K562 (cell line): Measurements from ENCODE around the gene TAMALIN. TPM values are rescaled to one million over a fixed set of nuclear protein-coding genes. Genes with fewer than 3 reads are reported as not detected.

Experiments
- CCNT2 ChIP-seq: IDR thresholded peaks from 2 replicates; pipeline ENCODE4 v1.6.1; 2011; ENCODE audit warnings: borderline replicate concordance, low read depth, mild to moderate bottlenecking, moderate library complexity, mixed read lengths, low read length; ENCODE audit not compliant: insufficient read length; ENCODE audit errors: extremely low read depth
- EP300 ChIP-seq: IDR thresholded peaks from 2 replicates; pipeline ENCODE4 v1.6.1; 2012; ENCODE audit warnings: low read length, improper control_type of control experiment
- FOSL1 ChIP-seq: fragments of 200-800 bp; sonication (Bioruptor generic); conservative IDR thresholded peaks from 2 replicates; pipeline ENCODE4 v1.6.1; 2016; ENCODE audit warnings: missing genetic modification characterization, missing compliant biosample characterization
- GABPA ChIP-seq: fragments of 200-800 bp; sonication (Bioruptor generic); conservative IDR thresholded peaks from 2 replicates; pipeline ENCODE4 v1.6.1; 2016; ENCODE audit warnings: low read depth, missing genetic modification characterization, missing compliant biosample characterization
- JUND ChIP-seq, 2 experiments: IDR thresholded peaks; 2 replicates in 1 of 2; 3 replicates in 1 of 2; pipeline ENCODE4 v1.6.1; 2011; ENCODE audit warnings: borderline replicate concordance in 2 of 2, low read depth in 2 of 2, low read length in 2 of 2, improper control_type of control experiment in 1 of 2, missing biosample characterization in 1 of 2, missing genetic modification characterization in 1 of 2, missing genetic modification reagents in 1 of 2
- KDM2B ChIP-seq: fragments of 250-450 bp; sonication (Bioruptor Pico); IDR thresholded peaks from 2 replicates; pipeline ENCODE4 v1.8.0; 2021; ENCODE audit warnings: mild to moderate bottlenecking, moderate library complexity
- L3MBTL2 ChIP-seq: fragments of 450-650 bp; IDR thresholded peaks from 2 replicates; pipeline ENCODE4 v1.6.1; 2016; ENCODE audit warnings: mild to moderate bottlenecking, moderate library complexity
- MYC ChIP-seq, 2 experiments: fragments of 250-450 bp in 1 of 2; sonication (Bioruptor Pico) in 1 of 2; IDR thresholded peaks; 2 replicates each; pipeline versions ENCODE4 v1.5.1 to v1.6.1; 2012 to 2021; ENCODE audit warnings: low read depth in 2 of 2, borderline replicate concordance in 1 of 2, improper control_type of control experiment in 1 of 2, low read length in 1 of 2, mild to moderate bottlenecking in 1 of 2, moderate library complexity in 1 of 2
- NRF1 ChIP-seq, 2 experiments: fragments of 450-650 bp; IDR thresholded peaks in 1 of 2; conservative IDR thresholded peaks in 1 of 2; 2 replicates each; pipeline ENCODE4 v1.6.1; 2014; ENCODE audit warnings: mild to moderate bottlenecking in 2 of 2
- PHF8 ChIP-seq: fragments of 200-600 bp; sonication (generic); IDR thresholded peaks from 2 replicates; pipeline ENCODE4 v1.6.1; 2012; ENCODE audit warnings: mixed run types, mild to moderate bottlenecking, inconsistent platforms, low read length, moderate library complexity, borderline replicate concordance
- RCOR1 ChIP-seq, 2 experiments: IDR thresholded peaks; 2 replicates each; pipeline ENCODE4 v1.6.1; 2012; ENCODE audit warnings: low read depth in 2 of 2, low read length in 2 of 2, borderline replicate concordance in 1 of 2, improper control_type of control experiment in 1 of 2
- SMAD4 ChIP-seq: fragments of 250-450 bp; sonication (Bioruptor Pico); conservative IDR thresholded peaks from 2 replicates; pipeline ENCODE4 v1.8.0; 2021; ENCODE audit warnings: inconsistent platforms, mild to moderate bottlenecking, moderate library complexity
- TRIM28 ChIP-seq: fragments of 450-650 bp; IDR thresholded peaks from 2 replicates; pipeline ENCODE4 v1.6.1; 2017
- polyA plus RNA-seq, 8 experiments: library from polyadenylated mRNA; depleted of rRNA in 4 of 8; stranded (reverse) in 5 of 8; unstranded in 3 of 8; fragments of >200 nt; fragmentation: Nextera tagmentation in 2 of 8; fragmentation: Illumina TruSeq in 1 of 8; extraction: Ambion mirVana in 2 of 8; extraction: Trizol in 1 of 8; gene quantifications; 2 replicates each; pipeline versions ENCODE4 v1.2.1 to v1.2.3, GENCODE V29; 2011 to 2014; ENCODE audit warnings: inconsistent platforms in 1 of 8, missing spikeins in 1 of 8
- total RNA-seq, 7 experiments: library from RNA; depleted of rRNA in 6 of 7; stranded (reverse); fragments of >200 nt in 6 of 7; fragmentation: Illumina TruSeq in 2 of 7; extraction: Trizol in 2 of 7; gene quantifications; 2 replicates each; pipeline versions ENCODE4 v1.2.1 to v1.2.3, GENCODE V29; 2011 to 2021; ENCODE audit warnings: low replicate concordance in 1 of 7
- TF ChIP-seq, protein P1 (sequence below), 3 experiments: fragments of 200-800 bp in 1 of 3; fragments of 250-450 bp in 1 of 3; fragments of 450-650 bp in 1 of 3; sonication (Bioruptor Pico) in 1 of 3; sonication (Bioruptor generic) in 1 of 3; formaldehyde crosslinking in 1 of 3; IDR thresholded peaks; 2 replicates each; pipeline versions ENCODE4 v1.6.1 to v1.8.0; 2016 to 2022; ENCODE audit warnings: mild to moderate bottlenecking in 2 of 3, missing genetic modification characterization in 2 of 3, missing compliant biosample characterization in 1 of 3, moderate library complexity in 1 of 3
- TF ChIP-seq, protein P2 (sequence below): fragments of 250-450 bp; sonication (Bioruptor Pico); IDR thresholded peaks from 2 replicates; pipeline ENCODE4 v1.4.0; 2020

Gene TAMALIN
- total and polyA plus RNA-seq, 9 of the 15 experiments (the other 6 are each of a cell fraction or from before 2014, with no cell fraction given), result 0.74 to 2.2 (median 1.5) TPM; not detected in 2

DNA sequence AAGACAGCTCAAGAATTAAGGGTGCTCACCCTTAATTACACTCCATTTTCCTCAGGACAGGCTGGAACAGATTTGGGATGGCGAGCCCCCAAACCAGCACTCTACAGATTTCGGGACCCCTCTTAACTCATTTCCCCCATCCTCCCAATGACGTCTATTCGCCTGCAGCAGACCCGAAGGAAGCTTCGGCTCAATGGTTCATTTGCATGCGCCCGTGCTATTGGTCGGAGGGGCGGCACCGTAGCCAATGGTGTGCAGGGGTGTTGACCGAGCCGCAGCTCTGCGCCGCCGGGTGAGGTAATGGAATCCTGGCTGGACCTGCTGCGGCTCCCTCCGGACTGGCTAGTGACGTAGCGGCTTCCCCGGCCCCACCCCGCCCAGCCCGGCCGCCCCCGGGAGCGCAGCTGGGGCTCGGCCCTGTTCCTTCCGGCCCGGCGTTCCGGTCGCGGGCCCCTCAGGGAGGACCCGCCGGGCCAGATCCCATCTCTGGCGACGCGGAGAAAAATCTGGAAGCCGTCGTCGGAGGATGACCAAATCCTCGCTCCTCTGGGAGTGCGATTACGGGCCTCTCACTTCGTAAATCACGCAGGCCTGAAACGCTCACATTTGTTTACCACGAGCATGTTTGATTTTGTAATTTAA lies 26.2 kb downstream of the TAMALIN start (continued):
- TF ChIP-seq, protein P1, sequence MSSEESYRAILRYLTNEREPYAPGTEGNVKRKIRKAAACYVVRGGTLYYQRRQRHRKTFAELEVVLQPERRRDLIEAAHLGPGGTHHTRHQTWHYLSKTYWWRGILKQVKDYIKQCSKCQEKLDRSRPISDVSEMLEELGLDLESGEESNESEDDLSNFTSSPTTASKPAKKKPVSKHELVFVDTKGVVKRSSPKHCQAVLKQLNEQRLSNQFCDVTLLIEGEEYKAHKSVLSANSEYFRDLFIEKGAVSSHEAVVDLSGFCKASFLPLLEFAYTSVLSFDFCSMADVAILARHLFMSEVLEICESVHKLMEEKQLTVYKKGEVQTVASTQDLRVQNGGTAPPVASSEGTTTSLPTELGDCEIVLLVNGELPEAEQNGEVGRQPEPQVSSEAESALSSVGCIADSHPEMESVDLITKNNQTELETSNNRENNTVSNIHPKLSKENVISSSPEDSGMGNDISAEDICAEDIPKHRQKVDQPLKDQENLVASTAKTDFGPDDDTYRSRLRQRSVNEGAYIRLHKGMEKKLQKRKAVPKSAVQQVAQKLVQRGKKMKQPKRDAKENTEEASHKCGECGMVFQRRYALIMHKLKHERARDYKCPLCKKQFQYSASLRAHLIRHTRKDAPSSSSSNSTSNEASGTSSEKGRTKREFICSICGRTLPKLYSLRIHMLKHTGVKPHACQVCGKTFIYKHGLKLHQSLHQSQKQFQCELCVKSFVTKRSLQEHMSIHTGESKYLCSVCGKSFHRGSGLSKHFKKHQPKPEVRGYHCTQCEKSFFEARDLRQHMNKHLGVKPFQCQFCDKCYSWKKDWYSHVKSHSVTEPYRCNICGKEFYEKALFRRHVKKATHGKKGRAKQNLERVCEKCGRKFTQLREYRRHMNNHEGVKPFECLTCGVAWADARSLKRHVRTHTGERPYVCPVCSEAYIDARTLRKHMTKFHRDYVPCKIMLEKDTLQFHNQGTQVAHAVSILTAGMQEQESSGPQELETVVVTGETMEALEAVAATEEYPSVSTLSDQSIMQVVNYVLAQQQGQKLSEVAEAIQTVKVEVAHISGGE (CRISPR knock-in tag; IDR thresholded peaks at IDR 0.05), result peak in 1 of 3 experiments; percentile 80; a peak in 2 of 6 replicates
- TF ChIP-seq EP300, result peak; percentile 19; the same call in 1 of the 2 replicates
- TF ChIP-seq SMAD4 (CRISPR knock-in tag), result peak; percentile 77
- TF ChIP-seq MYC (IDR thresholded peaks at IDR 0.05; ENCODE audit: low read depth, low read length), result peak; percentile 19; the same call in 1 of the 2 replicates
- TF ChIP-seq MYC (CRISPR knock-in tag; IDR thresholded peaks at IDR 0.05; ENCODE audit: borderline replicate concordance, low read depth), result no peak
- TF ChIP-seq PHF8, result peak; percentile 66
- TF ChIP-seq FOSL1 (tag), result 0 out of 2 replicates have a peak, but pooled peaks have one; percentile 24
- peak; percentile 78 for TF ChIP-seq CCNT2
- no peak for TF ChIP-seq TRIM28
- TF ChIP-seq KDM2B (CRISPR knock-in tag), result no peak
- peak; percentile 86 for TF ChIP-seq GABPA (tag)
- TF ChIP-seq L3MBTL2, result peak; percentile 70; the same call in 1 of the 2 replicates
- TF ChIP-seq RCOR1 (IDR thresholded peaks at IDR 0.05; ENCODE audit: borderline replicate concordance in 1 of 2, low read depth in 2 of 2, low read length in 2 of 2), result peak in 1 of 2 experiments; percentile 29; a peak in 1 of 4 replicates
- TF ChIP-seq JUND (IDR thresholded peaks at IDR 0.05; ENCODE audit: borderline replicate concordance, low read depth, low read length), result peak; percentile 82
- peak; percentile 81; the same call in 1 of the 3 replicates for TF ChIP-seq JUND (tag; IDR thresholded peaks at IDR 0.05; ENCODE audit: borderline replicate concordance, low read depth, low read length)
- TF ChIP-seq, protein P2, sequence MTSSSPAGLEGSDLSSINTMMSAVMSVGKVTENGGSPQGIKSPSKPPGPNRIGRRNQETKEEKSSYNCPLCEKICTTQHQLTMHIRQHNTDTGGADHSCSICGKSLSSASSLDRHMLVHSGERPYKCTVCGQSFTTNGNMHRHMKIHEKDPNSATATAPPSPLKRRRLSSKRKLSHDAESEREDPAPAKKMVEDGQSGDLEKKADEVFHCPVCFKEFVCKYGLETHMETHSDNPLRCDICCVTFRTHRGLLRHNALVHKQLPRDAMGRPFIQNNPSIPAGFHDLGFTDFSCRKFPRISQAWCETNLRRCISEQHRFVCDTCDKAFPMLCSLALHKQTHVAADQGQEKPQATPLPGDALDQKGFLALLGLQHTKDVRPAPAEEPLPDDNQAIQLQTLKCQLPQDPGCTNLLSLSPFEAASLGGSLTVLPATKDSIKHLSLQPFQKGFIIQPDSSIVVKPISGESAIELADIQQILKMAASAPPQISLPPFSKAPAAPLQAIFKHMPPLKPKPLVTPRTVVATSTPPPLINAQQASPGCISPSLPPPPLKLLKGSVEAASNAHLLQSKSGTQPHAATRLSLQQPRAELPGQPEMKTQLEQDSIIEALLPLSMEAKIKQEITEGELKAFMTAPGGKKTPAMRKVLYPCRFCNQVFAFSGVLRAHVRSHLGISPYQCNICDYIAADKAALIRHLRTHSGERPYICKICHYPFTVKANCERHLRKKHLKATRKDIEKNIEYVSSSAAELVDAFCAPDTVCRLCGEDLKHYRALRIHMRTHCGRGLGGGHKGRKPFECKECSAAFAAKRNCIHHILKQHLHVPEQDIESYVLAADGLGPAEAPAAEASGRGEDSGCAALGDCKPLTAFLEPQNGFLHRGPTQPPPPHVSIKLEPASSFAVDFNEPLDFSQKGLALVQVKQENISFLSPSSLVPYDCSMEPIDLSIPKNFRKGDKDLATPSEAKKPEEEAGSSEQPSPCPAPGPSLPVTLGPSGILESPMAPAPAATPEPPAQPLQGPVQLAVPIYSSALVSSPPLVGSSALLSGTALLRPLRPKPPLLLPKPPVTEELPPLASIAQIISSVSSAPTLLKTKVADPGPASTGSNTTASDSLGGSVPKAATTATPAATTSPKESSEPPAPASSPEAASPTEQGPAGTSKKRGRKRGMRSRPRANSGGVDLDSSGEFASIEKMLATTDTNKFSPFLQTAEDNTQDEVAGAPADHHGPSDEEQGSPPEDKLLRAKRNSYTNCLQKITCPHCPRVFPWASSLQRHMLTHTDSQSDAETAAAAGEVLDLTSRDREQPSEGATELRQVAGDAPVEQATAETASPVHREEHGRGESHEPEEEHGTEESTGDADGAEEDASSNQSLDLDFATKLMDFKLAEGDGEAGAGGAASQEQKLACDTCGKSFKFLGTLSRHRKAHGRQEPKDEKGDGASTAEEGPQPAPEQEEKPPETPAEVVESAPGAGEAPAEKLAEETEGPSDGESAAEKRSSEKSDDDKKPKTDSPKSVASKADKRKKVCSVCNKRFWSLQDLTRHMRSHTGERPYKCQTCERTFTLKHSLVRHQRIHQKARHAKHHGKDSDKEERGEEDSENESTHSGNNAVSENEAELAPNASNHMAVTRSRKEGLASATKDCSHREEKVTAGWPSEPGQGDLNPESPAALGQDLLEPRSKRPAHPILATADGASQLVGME (CRISPR knock-in tag), result no peak
- peak; percentile 88 to 89 for TF ChIP-seq NRF1 (conservative IDR thresholded peaks at IDR 0.05 in 1 of 2, IDR thresholded peaks at IDR 0.05 in 1 of 2)
